ENCODE measurements around the gene PTGIS.

PTGIS gene

GRCh38 chr20:49591217-49591865 is 23.4 kb upstream of the PTGIS start:
- Histone ChIP-seq H3K4me1 (no peaks in the 10 kb centered on the region), H3K27me3 (no peaks in the 10 kb centered on the region), H3K4me3 (ENCODE audit: low read depth, low read length) (no peak overlapping the region), H3K9me3 (no peaks in the 10 kb centered on the region), H3K36me3 (no peaks in the 10 kb centered on the region)
- DNase-seq = no peak
- TF ChIP-seq CTCF (IDR thresholded peaks at IDR 0.05; ENCODE audit: low read depth, low read length) = no peak

DNA sequence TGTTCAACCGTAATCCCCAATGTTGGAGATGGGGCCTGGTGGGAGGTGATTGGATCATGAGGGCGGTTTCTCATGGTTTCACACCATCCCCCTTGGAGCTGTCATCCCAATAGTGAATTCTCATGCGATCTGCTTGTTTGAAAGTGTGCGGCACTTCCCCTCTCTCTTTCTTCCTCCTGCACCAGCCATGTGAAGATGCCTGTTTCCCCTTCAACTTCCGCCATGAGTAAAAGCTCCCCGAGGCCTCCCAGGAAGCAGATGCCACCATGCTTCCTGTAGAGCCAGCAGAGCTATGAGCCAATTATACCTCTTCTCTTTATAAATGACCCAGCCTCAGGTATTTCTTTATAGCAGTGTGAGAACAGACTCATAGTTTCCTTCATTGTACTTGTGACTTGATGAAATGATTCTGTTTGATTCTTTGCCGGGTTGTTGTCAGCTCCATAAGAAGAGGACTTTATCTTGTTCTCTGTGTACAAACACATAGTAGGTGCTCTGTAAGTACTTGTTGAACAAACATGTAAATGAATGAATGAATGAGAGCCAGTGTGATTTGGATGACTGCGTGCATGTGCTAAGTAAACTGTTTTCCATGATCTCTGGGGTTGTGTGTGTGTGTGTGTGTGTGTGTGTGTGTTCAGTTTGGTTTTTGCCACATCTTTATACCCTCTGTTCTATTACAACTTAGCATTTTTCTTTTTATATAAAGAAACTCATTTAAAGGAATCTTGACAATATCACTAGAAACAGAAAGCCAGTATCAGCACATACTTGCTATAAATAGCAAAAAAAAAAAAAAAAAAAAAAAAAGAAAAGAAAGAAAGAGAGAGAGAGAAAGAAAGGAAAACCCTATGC is 22.5 kb upstream of the PTGIS start:
- Histone ChIP-seq H3K27me3 (no peaks in the 10 kb centered on the region), H3K9me3 (no peaks in the 10 kb centered on the region), H3K36me3 (no peaks in the 10 kb centered on the region), H3K4me1 (no peaks in the 10 kb centered on the region), H3K4me3 (ENCODE audit: low read depth, low read length) (no peak overlapping the region)
- no peak for TF ChIP-seq CTCF (IDR thresholded peaks at IDR 0.05; ENCODE audit: low read depth, low read length)
- DNase-seq = no peak

DNA sequence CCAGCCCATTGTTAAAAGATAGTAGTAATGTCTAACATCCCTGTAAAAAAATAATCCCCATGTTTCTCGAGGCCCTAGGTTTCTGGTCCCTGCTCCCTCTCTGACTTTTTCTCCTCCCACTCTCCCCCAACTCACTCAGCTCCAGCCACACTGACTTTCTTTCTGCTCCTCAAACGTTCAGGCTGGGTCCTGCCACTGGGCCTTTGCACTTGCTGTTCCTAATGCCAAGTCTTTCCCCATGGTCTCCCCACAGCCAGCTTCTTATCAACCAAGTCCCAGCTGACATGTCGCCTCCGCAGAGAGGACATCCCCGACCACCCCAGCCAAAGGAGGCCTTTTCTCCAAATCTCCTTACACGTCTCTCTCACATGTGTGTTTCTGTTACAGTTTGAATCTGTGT is 21.8 kb upstream of the PTGIS start:
- no peak for TF ChIP-seq CTCF (IDR thresholded peaks at IDR 0.05; ENCODE audit: low read depth, low read length)
- Histone ChIP-seq H3K4me3 (ENCODE audit: low read depth, low read length) (no peak overlapping the region), H3K27me3 (no peaks in the 10 kb centered on the region), H3K4me1 (no peaks in the 10 kb centered on the region), H3K36me3 (no peaks in the 10 kb centered on the region), H3K9me3 (no peaks in the 10 kb centered on the region)
- DNase-seq = no peak

GRCh38 chr20:49587111-49587570 is 19.2 kb upstream of the PTGIS start:
- H3K4me3 ChIP-seq (ENCODE audit: low read depth, low read length) = no peak overlapping the region
- no peaks in the 10 kb centered on the region for H3K27me3 ChIP-seq
- no peaks in the 10 kb centered on the region for H3K36me3 ChIP-seq
- no peak for TF ChIP-seq CTCF (IDR thresholded peaks at IDR 0.05; ENCODE audit: low read depth, low read length)
- H3K9me3 ChIP-seq = peaks cover 3% of the 10 kb centered on the region
- H3K4me1 ChIP-seq = no peaks in the 10 kb centered on the region
- DNase-seq = no peak

DNA sequence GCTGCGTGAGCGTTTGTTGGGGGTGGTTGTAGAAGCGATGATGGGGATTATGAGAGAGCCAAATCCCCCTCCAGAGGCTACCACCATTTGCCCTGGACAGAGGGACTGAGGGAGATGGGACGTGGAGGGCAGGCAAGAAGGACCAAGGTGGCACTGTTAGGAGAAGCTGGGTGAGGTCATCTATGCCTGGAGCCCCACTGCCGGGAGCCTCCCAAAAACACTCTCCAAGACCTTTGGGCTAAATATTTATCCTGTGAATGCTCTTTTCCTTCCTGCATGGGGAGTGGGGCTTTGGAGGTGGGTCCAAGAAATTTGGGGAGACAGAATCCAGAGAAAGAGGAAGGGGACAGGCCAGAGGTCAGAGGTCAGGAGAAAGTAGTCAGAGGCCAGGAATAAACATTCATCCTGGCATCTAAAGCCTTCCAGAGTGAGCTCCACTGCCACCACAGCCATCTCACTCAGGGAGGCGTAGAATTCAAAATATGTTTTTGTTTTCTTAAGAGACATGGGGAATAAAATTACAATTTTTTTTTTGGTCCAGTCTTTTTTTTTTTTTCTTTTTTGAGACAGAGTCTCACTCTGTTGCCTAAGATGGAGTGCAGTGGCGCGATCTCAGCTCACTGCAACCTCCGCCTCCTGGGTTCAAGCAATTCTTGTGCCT is 17.8 kb upstream of the PTGIS start:
- H3K4me3 ChIP-seq (ENCODE audit: low read depth, low read length) = no peak overlapping the region
- no peaks in the 10 kb centered on the region for H3K27me3 ChIP-seq
- no peaks in the 10 kb centered on the region for H3K36me3 ChIP-seq
- no peaks in the 10 kb centered on the region for H3K4me1 ChIP-seq
- TF ChIP-seq CTCF (IDR thresholded peaks at IDR 0.05; ENCODE audit: low read depth, low read length) = no peak
- H3K9me3 ChIP-seq = peaks cover 3% of the 10 kb centered on the region
- no peak for DNase-seq

Data from BE2C (cell line).